Brain microvascular endothelial cell (primary cell): ENCODE measurements around the gene TTC39C.
A peak's percentile ranks its signal among the peaks of the same experiment; 100 is the strongest.

Experiments
- DNase-seq: peaks from one replicate; pipeline ENCODE4 v3.0.0-alpha.2; 2020
- H3K27ac ChIP-seq: fragments of 250-450 bp; sonication (Bioruptor Pico); 2 replicates; pipeline ENCODE4 v1.5.1; 2020; ENCODE audit warnings: mild to moderate bottlenecking, moderate library complexity
- H3K27me3 ChIP-seq: fragments of 250-450 bp; sonication (Bioruptor Pico); replicated peaks from 2 replicates; pipeline ENCODE4 v1.5.1; 2020; ENCODE audit warnings: mild to moderate bottlenecking
- H3K36me3 ChIP-seq: fragments of 250-450 bp; sonication (Bioruptor Pico); replicated peaks from 2 replicates; pipeline ENCODE4 v1.5.1; 2020; ENCODE audit warnings: mild to moderate bottlenecking
- H3K4me3 ChIP-seq: 2 replicates; pipeline ENCODE4 v1.5.1; 2011; ENCODE audit warnings: low read depth, mild to moderate bottlenecking, control low read depth, low read length, moderate library complexity
- CTCF ChIP-seq: IDR thresholded peaks from 2 replicates; pipeline ENCODE4 v1.5.1; 2011; ENCODE audit warnings: low read depth, mild to moderate bottlenecking, moderate library complexity, low read length, control low read depth, inconsistent platforms; ENCODE audit errors: missing control alignments
- in situ Hi-C: cut with HindIII; loops from 2 replicates; pipeline ENCODE4 v1.10.0; 2017; ENCODE audit warnings: low sequenced_read_pairs, low pct_ligation_motif_present

TTC39C gene

GRCh38 chr18:24011123-24011917 lies 3.2 kb upstream of the TTC39C start:
- TF ChIP-seq CTCF = no peak
- H3K27me3 ChIP-seq = peaks cover 13% of the 10 kb centered on the region
- H3K27ac ChIP-seq = no peak overlapping the region
- no peak overlapping the region for H3K4me3 ChIP-seq
- no peaks in the 10 kb centered on the region for H3K36me3 ChIP-seq
- in situ Hi-C loops = no loop called here
- DNase-seq = no peak

- Histone ChIP-seq H3K4me3 (no peak overlapping the region), H3K36me3 (no peaks in the 10 kb centered on the region), H3K27me3 (peaks cover 13% of the 10 kb centered on the region), H3K27ac (no peak overlapping the region)
- DNase-seq = no peak
- no peak for TF ChIP-seq CTCF
- in situ Hi-C loops = no loop called here
Observed at GRCh38 chr18:24013051-24013450, 1.5 kb upstream of the TTC39C start.

GRCh38 chr18:24014986-24015638 lies 558 bp downstream of the TTC39C start:
- no peaks in the 10 kb centered on the region for H3K36me3 ChIP-seq
- peaks cover 1% of the 10 kb centered on the region for H3K27me3 ChIP-seq
- H3K27ac ChIP-seq = peak overlapping the region; percentile 49
- DNase-seq = peak; percentile 45
- in situ Hi-C loops = no loop called here
- peak overlapping the region; percentile 81 for H3K4me3 ChIP-seq
- TF ChIP-seq CTCF = peak; percentile 10

GRCh38 chr18:24015639-24016631 lies 1.4 kb downstream of the TTC39C start:
- in situ Hi-C loops = no loop called here
- Histone ChIP-seq H3K27me3 (no peaks in the 10 kb centered on the region), H3K4me3 (peak overlapping the region; percentile 81), H3K27ac (no peak overlapping the region), H3K36me3 (no peaks in the 10 kb centered on the region)
- TF ChIP-seq CTCF = no peak
- DNase-seq = no peak

- Histone ChIP-seq H3K27me3 (no peaks in the 10 kb centered on the region), H3K36me3 (no peaks in the 10 kb centered on the region), H3K4me3 (no peak overlapping the region), H3K27ac (no peak overlapping the region)
- no peak for DNase-seq
- peak; percentile 38 for TF ChIP-seq CTCF
- in situ Hi-C loops = no loop called here
Observed at GRCh38 chr18:24016643-24017042, 2.1 kb downstream of the TTC39C start.
